NOMO-1 treated with DMSO at 0.1 percent for 48 hours (cell line): ENCODE results near the gene PYGM.

Experiments used
- DNase-seq: peaks from one replicate; lab custom pipeline; 2025; ENCODE audit not compliant: unreplicated experiment; lab: John Stamatoyannopoulos, UW

Gene PYGM

GRCh38 chr11:64759722-64760719, at the start of gene PYGM:
TSS of gene PYGM (minus strand) at chr11:64759974. CDS start at chr11:64759898, 76 bp downstream.
- DNase-seq: no peak

- no peak for DNase-seq
Observed at GRCh38 chr11:64805481-64805880, 45.7 kb upstream of the PYGM start.

GRCh38 chr11:64804346-64805210, 44.8 kb upstream of the PYGM start:
- no peak for DNase-seq

DNA sequence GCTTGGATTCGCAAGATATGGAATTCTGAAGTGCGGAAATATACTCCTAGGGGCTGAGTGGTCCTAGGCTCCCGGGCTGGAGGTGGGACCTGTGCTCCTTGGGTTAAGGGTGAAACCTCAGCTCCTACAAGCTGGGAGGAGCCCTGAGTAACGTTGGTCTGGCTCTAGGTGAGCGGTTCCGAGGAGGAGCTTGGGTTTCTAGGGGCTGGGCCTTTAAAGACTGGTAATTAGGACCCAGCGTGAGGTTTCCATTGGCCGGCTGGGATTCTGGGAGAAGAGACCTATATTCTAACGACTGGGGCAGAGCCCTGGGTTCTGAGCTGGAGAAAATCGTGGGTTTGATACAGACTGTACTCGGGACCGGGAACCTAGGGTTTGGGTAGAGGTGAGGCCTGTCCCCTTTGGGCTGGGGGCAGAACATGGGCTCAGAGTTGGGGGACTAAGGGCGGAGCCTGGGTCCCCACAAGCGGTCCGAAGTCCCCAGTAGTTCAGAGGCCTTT, 44.1 kb upstream of the PYGM start:
- DNase-seq: no peak

DNA sequence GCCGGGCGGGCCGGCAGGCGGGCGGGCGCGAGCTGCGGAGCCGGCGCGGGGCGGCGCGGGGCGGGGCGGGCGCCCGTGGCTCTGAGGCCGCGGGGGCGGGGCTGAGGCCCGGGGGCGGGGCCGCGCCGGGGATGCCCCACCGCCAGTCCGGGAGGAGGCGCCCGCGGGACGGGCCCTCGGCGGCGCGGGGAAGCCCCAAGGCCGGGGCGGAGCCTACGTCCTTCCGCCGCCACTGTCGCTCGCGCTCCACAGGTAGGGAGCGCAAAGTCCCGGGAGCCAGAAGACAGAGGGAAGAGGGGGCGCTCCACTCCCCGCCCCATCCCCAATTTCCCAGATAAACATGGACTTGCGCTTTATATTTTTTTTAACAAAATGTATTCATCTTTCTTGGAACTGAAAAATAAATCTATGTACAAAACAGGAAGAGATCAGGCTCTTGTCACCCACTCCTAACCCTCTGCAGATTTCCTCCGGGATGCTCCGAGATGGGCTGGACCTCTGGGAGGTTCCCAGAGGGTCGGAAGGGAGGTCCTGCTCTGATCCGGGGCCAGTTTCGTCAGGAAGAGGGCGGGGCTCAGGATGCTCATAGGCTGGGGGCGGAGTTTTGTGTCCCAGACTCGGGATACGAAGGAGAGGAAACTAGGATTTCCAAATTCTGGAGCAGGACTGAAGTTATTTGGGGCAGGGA, 43.5 kb upstream of the PYGM start, which contains the start of gene MAP4K2:
Gene MAP4K2 (minus strand): TSS at position 57 of the 688 bp plus-strand sequence. CDS start 65 bp downstream, outside the sequence.
- DNase-seq: peak; percentile 70

- no peak for DNase-seq
Observed at GRCh38 chr11:64802370-64803157, 42.8 kb upstream of the PYGM start.

GRCh38 chr11:64801561-64802369, 42.0 kb upstream of the PYGM start:
- peak; percentile 1 for DNase-seq

GRCh38 chr11:64801158-64801464, 41.3 kb upstream of the PYGM start:
- DNase-seq: no peak

- no peak for DNase-seq
Observed at GRCh38 chr11:64800303-64801157, 40.8 kb upstream of the PYGM start.

DNA sequence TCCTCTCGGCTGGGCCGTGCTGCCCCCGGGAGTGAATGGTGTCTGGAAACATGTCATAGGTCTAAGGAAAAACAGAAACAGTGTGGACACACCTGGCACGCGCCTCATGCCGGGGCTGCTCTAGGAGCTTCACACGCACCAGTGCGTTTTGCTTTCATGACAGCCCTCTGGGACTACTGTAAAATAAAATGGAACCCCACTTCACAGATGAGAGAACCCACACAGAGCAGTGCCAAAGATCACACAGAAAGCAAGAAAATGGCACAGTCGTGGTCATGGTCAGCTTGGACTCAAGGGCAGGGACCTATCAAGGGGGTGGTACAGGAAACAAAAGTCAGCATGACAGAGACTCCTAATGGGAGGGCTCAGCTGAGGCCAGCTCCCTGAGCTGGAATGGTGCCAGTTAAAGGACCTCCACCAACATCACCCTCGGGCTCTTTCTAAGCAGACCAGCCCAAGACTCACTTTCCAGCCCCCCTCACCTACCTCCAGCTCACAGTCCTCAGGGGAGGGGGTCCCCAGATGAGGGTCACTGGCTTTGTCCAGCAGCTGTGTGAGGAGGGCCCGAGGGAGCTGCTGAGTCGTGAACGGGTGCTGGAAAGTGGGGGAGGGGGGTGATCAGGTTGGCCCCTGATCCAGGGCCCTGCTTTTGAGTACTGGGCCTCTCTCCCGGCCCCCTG, 40.0 kb upstream of the PYGM start:
- DNase-seq: no peak

- no peak for DNase-seq
Observed at GRCh38 chr11:64799256-64799622, 39.5 kb upstream of the PYGM start.

GRCh38 chr11:64796757-64797541, 37.2 kb upstream of the PYGM start:
- no peak for DNase-seq

- DNase-seq: no peak
Observed at GRCh38 chr11:64796047-64796756, 36.4 kb upstream of the PYGM start.

DNA sequence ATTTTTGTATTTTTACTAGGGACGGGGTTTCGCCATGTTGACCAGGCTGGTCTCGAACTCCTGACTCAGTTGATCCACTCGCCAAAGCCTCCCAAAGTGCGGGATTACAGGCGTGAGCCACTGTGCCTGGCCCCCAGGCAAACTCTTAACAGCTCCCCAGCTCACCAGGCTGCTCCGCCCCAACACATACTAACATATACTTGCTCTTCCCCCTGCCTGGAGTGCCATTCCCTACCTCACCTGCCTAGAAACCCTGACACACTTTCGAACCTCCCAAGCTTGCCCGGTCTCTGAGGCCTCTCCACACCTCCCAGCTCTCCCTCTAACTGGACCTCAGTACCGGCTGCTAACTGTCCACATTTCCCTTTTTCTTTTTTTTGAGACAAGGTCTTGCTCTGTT, 34.8 kb upstream of the PYGM start:
- no peak for DNase-seq

DNA sequence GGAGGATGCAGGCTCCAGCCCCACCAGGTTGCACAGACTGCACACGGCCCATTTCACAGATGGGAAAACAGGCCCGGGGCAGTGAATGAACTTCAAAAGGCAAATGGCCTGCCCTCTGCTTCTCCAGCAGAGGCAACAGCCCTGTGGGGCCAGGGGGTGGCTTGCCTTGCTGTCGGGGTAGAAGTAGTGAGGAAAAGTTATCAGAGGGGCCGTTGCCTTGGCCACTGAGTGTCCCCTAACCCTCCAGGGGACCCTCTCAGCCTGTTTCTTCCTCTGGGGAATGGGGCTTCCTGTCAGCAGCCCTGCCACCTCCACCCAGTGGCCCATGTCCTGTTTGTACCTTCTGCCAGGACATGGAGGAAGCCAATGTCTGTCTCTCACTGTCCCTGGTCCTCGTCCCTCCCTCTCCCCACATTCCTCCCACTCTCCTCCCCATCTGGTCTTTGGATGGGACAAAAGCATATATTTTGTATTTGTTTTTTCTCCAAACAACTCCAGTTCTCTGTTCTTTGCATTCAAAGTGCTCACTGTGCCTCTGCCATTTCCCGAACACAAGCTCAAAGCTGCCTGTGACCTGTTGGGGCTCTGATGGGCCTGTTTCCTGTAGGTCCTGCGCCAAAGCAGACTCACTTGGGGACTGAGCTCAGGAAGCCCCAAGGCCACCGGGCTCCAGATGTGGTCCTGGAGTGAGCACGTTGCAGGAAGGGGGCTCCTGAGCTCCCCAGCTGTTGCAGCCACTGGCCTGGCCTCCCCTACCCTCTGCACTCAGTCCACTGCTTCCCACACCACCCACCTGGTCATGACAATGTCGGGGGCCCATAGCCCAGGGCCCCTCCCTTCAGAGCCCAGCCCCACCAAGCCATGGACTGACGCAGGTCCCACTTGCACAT, 33.7 kb upstream of the PYGM start:
- no peak for DNase-seq

- no peak for DNase-seq
Observed at GRCh38 chr11:64792482-64792881, 32.7 kb upstream of the PYGM start.
